Measurements from ENCODE around the gene KRT73. TPM values are rescaled to one million over a fixed set of nuclear protein-coding genes. Genes with fewer than 3 reads are reported as not detected.

The KRT73 gene
- total and polyA plus RNA-seq, 2 experiments from 2014 or later: not detected

DNA sequence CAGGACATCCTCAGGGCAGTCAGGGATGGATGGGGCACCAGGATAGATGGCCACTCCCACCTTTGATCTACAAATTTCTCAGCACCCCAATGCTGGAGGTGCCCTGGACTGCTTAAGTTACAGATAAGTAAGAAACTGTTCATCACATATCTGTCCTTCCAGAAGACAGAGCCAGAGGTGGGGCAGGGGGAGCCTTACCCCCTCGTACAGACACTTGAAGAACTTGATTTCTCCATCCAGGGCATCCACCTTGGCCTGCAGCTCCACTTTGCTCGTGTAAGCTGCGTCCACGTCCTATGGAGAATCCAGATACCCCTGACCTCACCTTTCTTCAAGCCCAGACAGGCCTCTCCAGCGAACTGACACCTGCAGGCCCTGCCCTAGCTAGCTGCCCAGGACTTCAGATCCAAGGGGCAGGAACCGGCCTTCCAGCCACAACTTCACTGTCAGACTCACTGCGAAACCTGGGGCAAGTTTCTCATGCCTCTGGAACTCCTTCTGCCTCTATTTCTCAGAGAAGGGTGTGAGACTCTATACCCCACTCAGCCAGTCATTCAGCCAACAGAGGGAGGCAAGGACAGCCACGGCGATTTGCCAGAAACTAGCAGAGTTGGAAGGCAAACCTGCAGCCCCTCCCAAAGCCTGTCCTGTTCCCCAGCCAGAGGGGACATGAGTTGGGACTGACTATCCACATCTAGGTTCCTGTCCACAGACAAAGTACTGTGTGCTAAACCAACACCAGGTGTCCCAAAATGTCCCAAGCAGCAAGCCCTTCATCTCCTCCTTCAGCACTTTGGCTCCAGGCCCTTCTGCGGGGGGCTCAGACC lies 3.8 kb downstream of the KRT73 start (continued):
- TF ChIP-seq, protein P1, sequence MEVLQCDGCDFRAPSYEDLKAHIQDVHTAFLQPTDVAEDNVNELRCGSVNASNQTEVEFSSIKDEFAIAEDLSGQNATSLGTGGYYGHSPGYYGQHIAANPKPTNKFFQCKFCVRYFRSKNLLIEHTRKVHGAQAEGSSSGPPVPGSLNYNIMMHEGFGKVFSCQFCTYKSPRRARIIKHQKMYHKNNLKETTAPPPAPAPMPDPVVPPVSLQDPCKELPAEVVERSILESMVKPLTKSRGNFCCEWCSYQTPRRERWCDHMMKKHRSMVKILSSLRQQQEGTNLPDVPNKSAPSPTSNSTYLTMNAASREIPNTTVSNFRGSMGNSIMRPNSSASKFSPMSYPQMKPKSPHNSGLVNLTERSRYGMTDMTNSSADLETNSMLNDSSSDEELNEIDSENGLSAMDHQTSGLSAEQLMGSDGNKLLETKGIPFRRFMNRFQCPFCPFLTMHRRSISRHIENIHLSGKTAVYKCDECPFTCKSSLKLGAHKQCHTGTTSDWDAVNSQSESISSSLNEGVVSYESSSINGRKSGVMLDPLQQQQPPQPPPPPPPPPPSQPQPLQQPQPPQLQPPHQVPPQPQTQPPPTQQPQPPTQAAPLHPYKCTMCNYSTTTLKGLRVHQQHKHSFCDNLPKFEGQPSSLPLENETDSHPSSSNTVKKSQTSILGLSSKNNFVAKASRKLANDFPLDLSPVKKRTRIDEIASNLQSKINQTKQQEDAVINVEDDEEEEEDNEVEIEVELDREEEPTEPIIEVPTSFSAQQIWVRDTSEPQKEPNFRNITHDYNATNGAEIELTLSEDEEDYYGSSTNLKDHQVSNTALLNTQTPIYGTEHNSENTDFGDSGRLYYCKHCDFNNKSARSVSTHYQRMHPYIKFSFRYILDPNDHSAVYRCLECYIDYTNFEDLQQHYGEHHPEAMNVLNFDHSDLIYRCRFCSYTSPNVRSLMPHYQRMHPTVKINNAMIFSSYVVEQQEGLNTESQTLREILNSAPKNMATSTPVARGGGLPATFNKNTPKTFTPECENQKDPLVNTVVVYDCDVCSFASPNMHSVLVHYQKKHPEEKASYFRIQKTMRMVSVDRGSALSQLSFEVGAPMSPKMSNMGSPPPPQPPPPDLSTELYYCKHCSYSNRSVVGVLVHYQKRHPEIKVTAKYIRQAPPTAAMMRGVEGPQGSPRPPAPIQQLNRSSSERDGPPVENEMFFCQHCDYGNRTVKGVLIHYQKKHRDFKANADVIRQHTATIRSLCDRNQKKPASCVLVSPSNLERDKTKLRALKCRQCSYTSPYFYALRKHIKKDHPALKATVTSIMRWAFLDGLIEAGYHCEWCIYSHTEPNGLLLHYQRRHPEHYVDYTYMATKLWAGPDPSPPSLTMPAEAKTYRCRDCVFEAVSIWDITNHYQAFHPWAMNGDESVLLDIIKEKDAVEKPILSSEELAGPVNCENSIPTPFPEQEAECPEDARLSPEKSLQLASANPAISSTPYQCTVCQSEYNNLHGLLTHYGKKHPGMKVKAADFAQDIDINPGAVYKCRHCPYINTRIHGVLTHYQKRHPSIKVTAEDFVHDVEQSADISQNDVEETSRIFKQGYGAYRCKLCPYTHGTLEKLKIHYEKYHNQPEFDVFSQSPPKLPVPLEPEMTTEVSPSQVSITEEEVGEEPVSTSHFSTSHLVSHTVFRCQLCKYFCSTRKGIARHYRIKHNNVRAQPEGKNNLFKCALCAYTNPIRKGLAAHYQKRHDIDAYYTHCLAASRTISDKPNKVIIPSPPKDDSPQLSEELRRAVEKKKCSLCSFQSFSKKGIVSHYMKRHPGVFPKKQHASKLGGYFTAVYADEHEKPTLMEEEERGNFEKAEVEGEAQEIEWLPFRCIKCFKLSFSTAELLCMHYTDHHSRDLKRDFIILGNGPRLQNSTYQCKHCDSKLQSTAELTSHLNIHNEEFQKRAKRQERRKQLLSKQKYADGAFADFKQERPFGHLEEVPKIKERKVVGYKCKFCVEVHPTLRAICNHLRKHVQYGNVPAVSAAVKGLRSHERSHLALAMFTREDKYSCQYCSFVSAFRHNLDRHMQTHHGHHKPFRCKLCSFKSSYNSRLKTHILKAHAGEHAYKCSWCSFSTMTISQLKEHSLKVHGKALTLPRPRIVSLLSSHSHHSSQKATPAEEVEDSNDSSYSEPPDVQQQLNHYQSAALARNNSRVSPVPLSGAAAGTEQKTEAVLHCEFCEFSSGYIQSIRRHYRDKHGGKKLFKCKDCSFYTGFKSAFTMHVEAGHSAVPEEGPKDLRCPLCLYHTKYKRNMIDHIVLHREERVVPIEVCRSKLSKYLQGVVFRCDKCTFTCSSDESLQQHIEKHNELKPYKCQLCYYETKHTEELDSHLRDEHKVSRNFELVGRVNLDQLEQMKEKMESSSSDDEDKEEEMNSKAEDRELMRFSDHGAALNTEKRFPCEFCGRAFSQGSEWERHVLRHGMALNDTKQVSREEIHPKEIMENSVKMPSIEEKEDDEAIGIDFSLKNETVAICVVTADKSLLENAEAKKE (CRISPR knock-in tag; IDR thresholded peaks at IDR 0.05): no peak
- TF ChIP-seq JUNB (IDR thresholded peaks at IDR 0.05; ENCODE audit: unreplicated experiment): no peak
- TF ChIP-seq NANOG (IDR thresholded peaks at IDR 0.05; ENCODE audit: borderline replicate concordance): no peak
- TF ChIP-seq POLR2AphosphoS5 (IDR thresholded peaks at IDR 0.05; ENCODE audit: low read depth): no peak
- no peak for TF ChIP-seq EZH2phosphoT487 (IDR thresholded peaks at IDR 0.05; ENCODE audit: unreplicated experiment)

DNA sequence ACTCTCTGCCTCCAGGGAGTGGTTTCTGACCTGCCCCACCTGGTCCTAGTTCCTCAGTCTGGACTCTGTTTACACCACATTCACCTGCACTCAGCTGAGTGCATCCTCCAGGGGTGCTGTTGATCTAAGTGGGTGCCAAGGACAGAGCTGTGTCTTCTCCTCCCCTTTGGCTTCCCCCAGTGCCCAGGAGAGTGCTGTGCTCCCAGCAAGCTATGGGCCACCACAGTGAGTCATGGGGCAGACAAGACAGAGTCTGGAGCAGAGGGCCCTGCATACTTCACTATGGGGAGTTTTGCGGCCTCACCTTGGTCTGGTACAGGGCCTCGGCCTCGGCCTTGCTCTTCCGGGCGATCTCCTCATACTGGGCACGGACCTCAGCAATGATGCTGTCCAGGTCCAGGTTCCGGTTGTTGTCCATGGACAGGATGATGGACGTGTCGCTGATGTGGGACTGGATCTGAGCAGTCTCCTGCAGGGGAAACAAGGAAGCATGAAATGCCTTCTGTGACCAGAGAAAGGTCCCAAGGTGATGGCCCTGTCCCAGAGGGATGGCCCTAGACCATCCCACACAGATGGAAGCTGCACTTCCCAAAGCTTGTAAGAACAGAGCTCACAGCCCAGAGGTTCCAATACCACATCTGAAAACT lies 4.9 kb downstream of the KRT73 start:
- Histone ChIP-seq H3K4me1 (ENCODE audit: insufficient read depth) (no peaks in the 10 kb centered on the region), H4K20me1 (replicated peaks; ENCODE audit: insufficient read depth) (no peaks in the 10 kb centered on the region), H3K27ac (ENCODE audit: low read depth) (no peak overlapping the region), H3F3A (replicated peaks; ENCODE audit: low read depth) (no peaks in the 10 kb centered on the region), H3K27me3 (ENCODE audit: insufficient read depth) (no peaks in the 10 kb centered on the region), H2AFZ (no peak overlapping the region), H3K9me2 (ENCODE audit: insufficient read depth) (no peaks in the 10 kb centered on the region), H3K79me2 (replicated peaks; ENCODE audit: insufficient read depth) (no peaks in the 10 kb centered on the region), H3K36me3 (ENCODE audit: insufficient read depth) (no peaks in the 10 kb centered on the region), H3K4me2 (no peak overlapping the region), H3K4me3 (no peak overlapping the region)
- Mint-ChIP-seq H3K27ac (no peak overlapping the region), H3K9me3 (no peaks in the 10 kb centered on the region), H3K4me3 (no peak overlapping the region), H3K4me1 (no peaks in the 10 kb centered on the region), H3K36me3 (ENCODE audit: low read depth) (no peaks in the 10 kb centered on the region), H3K27me3 (ENCODE audit: insufficient read depth, low read depth, poor library complexity) (peaks cover 2% of the 10 kb centered on the region)
- no peak for DNase-seq (ENCODE audit: low spot score)
- no peak for ATAC-seq
- TF ChIP-seq NANOG (IDR thresholded peaks at IDR 0.05; ENCODE audit: borderline replicate concordance) (no peak), JUNB (IDR thresholded peaks at IDR 0.05; ENCODE audit: unreplicated experiment) (no peak), ZNF114 (CRISPR knock-in tag; IDR thresholded peaks at IDR 0.05) (no peak), ZNF331 (CRISPR knock-in tag; IDR thresholded peaks at IDR 0.05; ENCODE audit: low read depth) (no peak), POLR2AphosphoS5 (IDR thresholded peaks at IDR 0.05; ENCODE audit: low read depth) (no peak), STAT1 (IDR thresholded peaks at IDR 0.05; ENCODE audit: unreplicated experiment) (no peak)
- TF ChIP-seq, protein P2, sequence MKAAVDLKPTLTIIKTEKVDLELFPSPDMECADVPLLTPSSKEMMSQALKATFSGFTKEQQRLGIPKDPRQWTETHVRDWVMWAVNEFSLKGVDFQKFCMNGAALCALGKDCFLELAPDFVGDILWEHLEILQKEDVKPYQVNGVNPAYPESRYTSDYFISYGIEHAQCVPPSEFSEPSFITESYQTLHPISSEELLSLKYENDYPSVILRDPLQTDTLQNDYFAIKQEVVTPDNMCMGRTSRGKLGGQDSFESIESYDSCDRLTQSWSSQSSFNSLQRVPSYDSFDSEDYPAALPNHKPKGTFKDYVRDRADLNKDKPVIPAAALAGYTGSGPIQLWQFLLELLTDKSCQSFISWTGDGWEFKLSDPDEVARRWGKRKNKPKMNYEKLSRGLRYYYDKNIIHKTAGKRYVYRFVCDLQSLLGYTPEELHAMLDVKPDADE (IDR thresholded peaks at IDR 0.05): no peak
- TF ChIP-seq, protein P3, sequence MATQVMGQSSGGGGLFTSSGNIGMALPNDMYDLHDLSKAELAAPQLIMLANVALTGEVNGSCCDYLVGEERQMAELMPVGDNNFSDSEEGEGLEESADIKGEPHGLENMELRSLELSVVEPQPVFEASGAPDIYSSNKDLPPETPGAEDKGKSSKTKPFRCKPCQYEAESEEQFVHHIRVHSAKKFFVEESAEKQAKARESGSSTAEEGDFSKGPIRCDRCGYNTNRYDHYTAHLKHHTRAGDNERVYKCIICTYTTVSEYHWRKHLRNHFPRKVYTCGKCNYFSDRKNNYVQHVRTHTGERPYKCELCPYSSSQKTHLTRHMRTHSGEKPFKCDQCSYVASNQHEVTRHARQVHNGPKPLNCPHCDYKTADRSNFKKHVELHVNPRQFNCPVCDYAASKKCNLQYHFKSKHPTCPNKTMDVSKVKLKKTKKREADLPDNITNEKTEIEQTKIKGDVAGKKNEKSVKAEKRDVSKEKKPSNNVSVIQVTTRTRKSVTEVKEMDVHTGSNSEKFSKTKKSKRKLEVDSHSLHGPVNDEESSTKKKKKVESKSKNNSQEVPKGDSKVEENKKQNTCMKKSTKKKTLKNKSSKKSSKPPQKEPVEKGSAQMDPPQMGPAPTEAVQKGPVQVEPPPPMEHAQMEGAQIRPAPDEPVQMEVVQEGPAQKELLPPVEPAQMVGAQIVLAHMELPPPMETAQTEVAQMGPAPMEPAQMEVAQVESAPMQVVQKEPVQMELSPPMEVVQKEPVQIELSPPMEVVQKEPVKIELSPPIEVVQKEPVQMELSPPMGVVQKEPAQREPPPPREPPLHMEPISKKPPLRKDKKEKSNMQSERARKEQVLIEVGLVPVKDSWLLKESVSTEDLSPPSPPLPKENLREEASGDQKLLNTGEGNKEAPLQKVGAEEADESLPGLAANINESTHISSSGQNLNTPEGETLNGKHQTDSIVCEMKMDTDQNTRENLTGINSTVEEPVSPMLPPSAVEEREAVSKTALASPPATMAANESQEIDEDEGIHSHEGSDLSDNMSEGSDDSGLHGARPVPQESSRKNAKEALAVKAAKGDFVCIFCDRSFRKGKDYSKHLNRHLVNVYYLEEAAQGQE (IDR thresholded peaks at IDR 0.05; ENCODE audit: unreplicated experiment): no peak

All from GM23338 (cell line).